HG03159 (cell line): ENCODE results near the gene MYO3A.
"Not testable (repeated sequence)": the region's sequence is repeated elsewhere in the genome, so short reads cannot be mapped to it uniquely, and the experiment has no call there.

Experiments used
- ATAC-seq: cut with Tn5 transposase; IDR thresholded peaks from one replicate; pipeline ENCODE4 v1.9.1; 2021; ENCODE audit warnings: mild to moderate bottlenecking, moderate library complexity; ENCODE audit not compliant: unreplicated experiment

MYO3A gene

GRCh38 chr10:26081459-26081858 is 147.4 kb downstream of the MYO3A start:
- ATAC-seq: no peak

GRCh38 chr10:26085549-26085948 is 151.5 kb downstream of the MYO3A start:
- no peak for ATAC-seq

- no peak for ATAC-seq
Observed at GRCh38 chr10:26087666-26088065, 153.6 kb downstream of the MYO3A start.

- ATAC-seq: no peak
Observed at GRCh38 chr10:26090026-26090425, 156.0 kb downstream of the MYO3A start.

DNA sequence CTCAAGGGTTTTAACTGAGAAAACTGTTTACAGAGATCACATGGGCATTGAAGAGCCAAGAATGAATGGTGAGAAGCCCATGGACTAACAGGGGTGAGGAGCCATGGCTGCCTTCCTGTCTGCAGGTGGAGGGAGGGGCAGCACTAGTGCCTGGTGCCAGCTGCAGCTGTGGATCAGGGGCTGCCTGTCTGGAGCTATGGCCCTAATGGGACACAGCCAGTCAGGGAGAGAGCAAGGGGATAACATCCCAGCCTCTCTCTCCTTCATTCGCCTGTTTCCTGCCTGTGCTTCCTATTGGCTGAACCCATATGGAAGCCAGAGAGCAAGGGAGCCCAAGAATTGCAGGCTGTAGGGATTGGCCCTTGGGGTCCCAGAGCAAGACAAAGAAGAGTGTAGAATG is 156.7 kb downstream of the MYO3A start:
- ATAC-seq: no peak

GRCh38 chr10:26093229-26093628 is 159.2 kb downstream of the MYO3A start:
- no peak for ATAC-seq

DNA sequence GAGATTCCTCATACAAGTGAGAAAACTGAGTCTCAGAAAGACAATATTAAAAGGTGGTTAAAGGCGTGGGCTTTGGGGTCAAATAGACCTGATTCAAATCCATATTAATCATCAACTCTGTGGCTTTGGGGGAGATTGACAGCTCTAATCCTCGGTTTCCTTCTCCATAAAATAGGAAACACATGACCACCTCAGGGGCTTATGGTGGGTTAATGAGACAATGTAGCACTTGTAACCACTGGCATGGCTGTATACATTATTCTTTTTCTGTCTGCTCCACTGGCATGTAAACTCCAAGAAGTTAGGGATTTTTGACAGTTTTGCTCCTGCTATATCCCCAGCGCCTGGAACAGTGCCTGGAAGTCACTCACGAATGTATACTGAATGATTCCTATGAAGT is 161.8 kb downstream of the MYO3A start:
- ATAC-seq: no peak

- not testable (repeated sequence) for ATAC-seq
Observed at GRCh38 chr10:26097549-26097948, 163.5 kb downstream of the MYO3A start.

DNA sequence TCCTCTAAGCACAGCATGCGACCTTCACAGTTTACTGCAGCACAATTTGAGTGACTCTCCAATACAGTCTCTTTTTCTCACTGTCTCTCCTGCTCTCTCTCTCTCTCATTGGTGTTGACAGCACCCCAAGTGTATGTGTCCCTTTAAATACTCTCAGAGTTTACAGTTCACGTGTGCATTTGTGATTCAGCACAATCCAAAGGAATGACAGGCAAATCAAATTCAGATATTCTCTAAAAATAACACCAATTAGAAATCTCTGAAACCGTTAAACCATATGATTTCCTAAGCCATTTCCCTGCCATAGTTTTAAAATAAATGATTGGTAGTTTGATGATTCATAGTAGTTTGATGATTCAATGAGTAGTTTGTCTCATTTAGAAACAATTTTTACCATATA is 178.5 kb downstream of the MYO3A start:
- no peak for ATAC-seq

- ATAC-seq: no peak
Observed at GRCh38 chr10:26138613-26139012, 204.6 kb downstream of the MYO3A start.

- no peak for ATAC-seq
Observed at GRCh38 chr10:26156019-26156418, 222.0 kb downstream of the MYO3A start.

GRCh38 chr10:26157734-26158133 is 223.7 kb downstream of the MYO3A start:
- no peak for ATAC-seq

DNA sequence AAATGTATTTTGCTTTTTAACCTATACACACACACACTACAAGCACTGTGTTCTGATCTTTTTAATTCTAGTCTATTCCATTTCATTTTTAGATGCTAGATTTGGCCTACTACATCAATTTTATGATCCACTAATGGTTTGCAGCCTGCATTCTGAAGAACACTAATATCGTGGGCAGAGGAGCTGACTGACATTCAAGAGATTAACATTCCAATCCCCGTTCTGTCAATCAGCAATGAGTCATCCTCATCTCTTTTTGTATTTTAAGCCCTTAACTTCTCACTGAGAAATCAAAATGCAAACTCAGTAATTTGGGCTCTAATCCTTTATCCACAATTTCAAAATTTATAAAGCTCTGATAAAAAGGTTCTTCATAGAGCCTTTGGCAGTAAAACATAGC is 235.4 kb downstream of the MYO3A start:
- ATAC-seq: no peak

GRCh38 chr10:26172131-26172530 is 238.1 kb downstream of the MYO3A start:
- ATAC-seq: no peak

DNA sequence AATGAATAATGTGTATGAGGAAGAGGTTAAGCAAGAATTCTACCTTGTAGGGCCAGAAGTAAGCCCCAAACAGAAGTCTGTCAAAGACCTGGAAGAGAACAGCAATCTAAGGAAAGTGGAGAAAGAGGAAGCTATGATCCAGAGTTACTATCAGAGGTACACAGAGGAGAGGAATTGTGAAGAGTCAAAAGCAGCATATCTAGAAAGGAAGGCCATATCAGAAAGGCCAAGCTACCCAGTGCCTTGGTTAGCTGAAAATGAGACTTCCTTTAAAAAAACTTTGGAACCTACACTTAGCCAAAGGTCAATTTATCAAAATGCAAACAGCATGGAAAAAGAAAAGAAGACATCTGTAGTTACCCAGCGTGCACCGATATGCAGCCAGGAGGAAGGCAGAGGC is 239.8 kb downstream of the MYO3A start:
- ATAC-seq: no peak

DNA sequence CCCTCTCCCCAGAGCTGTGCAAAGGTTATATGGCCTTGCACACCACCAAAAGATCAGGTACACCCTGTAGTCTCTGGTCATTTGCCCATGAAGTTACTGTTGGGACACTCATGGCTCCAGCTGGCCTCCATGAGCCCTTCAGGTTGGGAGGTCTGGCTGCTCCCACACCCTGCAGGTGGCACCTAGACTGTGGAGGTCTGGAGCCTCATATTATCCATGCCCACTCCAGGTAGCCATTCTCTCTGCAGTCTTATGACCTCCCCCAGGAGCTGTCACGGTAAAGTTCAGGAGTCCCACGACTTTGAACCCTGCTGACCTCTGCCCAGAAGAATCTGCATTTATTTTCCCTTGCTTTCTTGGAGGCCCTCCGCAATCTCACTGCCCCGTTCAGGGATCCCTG is 243.3 kb downstream of the MYO3A start:
- no peak for ATAC-seq

DNA sequence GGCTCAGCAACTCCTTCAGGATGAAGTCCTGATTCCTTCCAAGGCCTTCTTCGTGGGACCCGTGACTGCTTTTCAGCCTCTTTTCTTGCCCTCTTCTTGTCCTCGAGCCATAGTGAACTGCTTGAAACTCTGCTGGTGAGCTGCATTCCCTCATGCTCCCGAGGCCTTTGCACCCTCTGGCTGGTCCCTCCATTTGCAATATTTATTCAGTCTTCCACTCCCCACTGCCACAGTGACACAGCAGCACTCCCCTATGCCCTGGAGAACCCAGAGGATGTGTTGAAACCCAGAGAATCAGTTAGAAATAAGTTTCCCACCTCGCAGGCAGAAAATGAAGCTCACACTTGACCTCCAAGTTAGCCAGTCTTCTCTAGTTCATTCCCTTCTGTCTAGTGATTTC is 260.2 kb downstream of the MYO3A start:
- no peak for ATAC-seq

- ATAC-seq: no peak
Observed at GRCh38 chr10:26197248-26197647, 263.2 kb downstream of the MYO3A start.

DNA sequence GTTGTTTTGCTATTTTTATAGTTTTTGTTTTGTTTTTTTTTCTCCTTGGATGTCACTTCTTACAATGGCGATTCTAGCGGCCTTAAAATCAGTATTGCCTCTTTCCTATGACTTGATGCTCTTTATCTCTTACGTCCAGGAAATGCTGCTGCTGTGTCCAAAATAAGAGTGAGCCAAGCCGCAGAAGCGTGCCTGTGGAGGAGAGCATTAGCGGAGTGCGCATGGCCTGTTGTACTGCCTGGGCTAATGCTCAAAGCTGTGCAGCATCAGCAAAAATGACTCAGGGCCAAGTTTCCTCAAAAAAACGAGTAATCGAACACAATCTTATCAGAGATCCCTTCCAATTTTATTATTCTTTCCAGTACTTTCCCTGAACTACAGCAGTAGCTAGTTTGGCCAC is 264.1 kb downstream of the MYO3A start:
- no peak for ATAC-seq

DNA sequence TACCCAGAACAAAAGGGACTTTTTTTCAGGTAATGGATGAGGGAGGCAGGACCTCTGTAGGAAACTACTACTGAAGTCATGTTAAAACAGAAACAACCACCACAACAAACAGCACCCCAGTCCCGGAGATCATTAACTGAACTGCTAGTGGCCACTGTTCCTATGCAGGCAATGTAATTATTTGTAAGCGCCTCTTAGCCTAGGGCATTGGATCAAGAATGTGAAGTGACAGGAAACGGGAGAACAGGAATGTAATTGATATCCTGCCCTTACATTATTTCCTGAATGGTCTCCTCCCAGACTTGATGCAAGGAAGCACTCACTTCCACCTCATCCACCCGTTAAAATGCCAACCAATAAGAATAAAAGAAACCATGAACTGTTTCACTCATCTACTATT is 265.8 kb downstream of the MYO3A start:
- no peak for ATAC-seq

- ATAC-seq: no peak
Observed at GRCh38 chr10:26205223-26205622, 271.2 kb downstream of the MYO3A start.

DNA sequence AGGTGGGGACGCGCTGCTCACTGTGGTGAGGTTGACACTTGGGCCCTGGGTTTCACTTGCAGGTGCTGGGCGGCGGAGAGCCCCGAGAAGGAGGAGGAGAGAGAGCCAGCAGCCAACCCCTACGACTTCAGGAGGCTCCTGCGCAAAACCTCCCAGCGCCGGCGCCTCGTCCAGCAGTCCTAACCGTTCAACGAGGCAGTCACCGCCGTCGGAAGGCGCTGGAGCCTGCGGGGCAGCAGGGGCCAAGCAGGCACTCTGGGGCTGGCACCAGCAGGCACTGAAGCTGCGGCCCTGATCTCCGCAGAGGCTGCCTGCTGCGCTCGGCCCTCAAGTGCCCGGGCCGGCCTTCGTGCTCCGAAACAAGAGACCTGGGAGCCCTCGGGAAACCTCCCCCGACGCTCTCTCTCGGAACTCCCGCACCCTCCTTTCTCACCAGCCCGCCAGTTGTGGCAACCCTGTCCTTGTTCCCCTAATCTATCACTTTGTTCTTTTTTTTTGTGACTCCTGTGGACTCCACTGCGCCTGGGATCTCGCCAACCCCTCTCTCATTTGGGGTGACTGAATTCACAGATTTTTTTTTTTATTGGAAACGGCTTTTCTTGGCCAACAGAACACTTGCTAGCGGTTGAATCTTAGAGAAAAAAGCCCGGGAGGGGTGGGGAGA is 277.9 kb downstream of the MYO3A start:
- ATAC-seq: no peak

DNA sequence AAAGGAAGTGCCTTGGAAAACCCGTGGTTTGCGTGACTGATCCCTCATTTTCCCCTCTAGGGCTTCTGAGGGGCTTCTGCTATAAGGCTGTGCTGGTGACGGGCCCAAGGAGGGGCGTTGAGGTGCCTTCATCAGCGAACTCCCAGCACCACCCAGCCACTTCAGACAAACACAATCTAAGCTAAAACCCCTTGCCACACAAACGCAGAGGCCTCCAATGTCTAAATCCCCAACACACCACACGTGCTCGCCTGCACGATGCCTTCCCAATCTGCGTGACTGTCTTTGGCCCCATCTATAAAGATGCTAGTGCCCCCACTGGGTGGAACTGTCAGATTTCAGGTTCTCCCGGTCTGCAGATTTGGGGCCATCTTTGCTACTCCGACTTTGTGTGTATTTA is 278.5 kb downstream of the MYO3A start:
- no peak for ATAC-seq
